ENCODE data around the gene FOXB1. TPM values are rescaled to one million over a fixed set of nuclear protein-coding genes. Genes with fewer than 3 reads are reported as not detected.

The FOXB1 gene
- total RNA-seq, 1 donor from 2014 or later, result not detected

- H3K36me3 Mint-ChIP-seq (ENCODE audit: low read depth), result peaks cover 2% of the 10 kb centered on the region
- H3K27ac Mint-ChIP-seq (ENCODE audit: unreplicated experiment), result no peak overlapping the region
- peaks cover 11% of the 10 kb centered on the region for H3K27me3 Mint-ChIP-seq (ENCODE audit: low read depth)
- H3K4me1 Mint-ChIP-seq (ENCODE audit: low read depth), result no peaks in the 10 kb centered on the region
- H3K4me3 Mint-ChIP-seq (ENCODE audit: unreplicated experiment), result no peak overlapping the region
- no peak for DNase-seq (ENCODE audit: low spot score)
- TF ChIP-seq CTCF (IDR thresholded peaks at IDR 0.05), result no peak
- H3K9me3 Mint-ChIP-seq (ENCODE audit: low read depth), result peaks cover 34% of the 10 kb centered on the region
Measured at GRCh38 chr15:59965741-59966140, 38.4 kb upstream of the FOXB1 start.

GRCh38 chr15:59966262-59966661 lies 37.8 kb upstream of the FOXB1 start:
- Mint-ChIP-seq H3K27me3 (ENCODE audit: low read depth) (peaks cover 10% of the 10 kb centered on the region), H3K36me3 (ENCODE audit: low read depth) (no peaks in the 10 kb centered on the region), H3K27ac (ENCODE audit: unreplicated experiment) (no peak overlapping the region), H3K4me3 (ENCODE audit: unreplicated experiment) (no peak overlapping the region), H3K9me3 (ENCODE audit: low read depth) (peaks cover 30% of the 10 kb centered on the region), H3K4me1 (ENCODE audit: low read depth) (no peaks in the 10 kb centered on the region)
- no peak for TF ChIP-seq CTCF (IDR thresholded peaks at IDR 0.05)
- DNase-seq (ENCODE audit: low spot score), result no peak

GRCh38 chr15:59968314-59968713 lies 35.8 kb upstream of the FOXB1 start:
- no peak for TF ChIP-seq CTCF (IDR thresholded peaks at IDR 0.05)
- Mint-ChIP-seq H3K4me3 (ENCODE audit: unreplicated experiment) (no peak overlapping the region), H3K27ac (ENCODE audit: unreplicated experiment) (no peak overlapping the region), H3K4me1 (ENCODE audit: low read depth) (no peaks in the 10 kb centered on the region), H3K9me3 (ENCODE audit: low read depth) (peaks cover 17% of the 10 kb centered on the region), H3K36me3 (ENCODE audit: low read depth) (no peaks in the 10 kb centered on the region), H3K27me3 (ENCODE audit: low read depth) (peaks cover 15% of the 10 kb centered on the region)
- DNase-seq (ENCODE audit: low spot score), result no peak

GRCh38 chr15:59972241-59972640 lies 31.9 kb upstream of the FOXB1 start:
- Mint-ChIP-seq H3K4me1 (ENCODE audit: low read depth) (no peaks in the 10 kb centered on the region), H3K9me3 (ENCODE audit: low read depth) (peaks cover 11% of the 10 kb centered on the region), H3K27ac (ENCODE audit: unreplicated experiment) (no peak overlapping the region), H3K36me3 (ENCODE audit: low read depth) (no peaks in the 10 kb centered on the region), H3K27me3 (ENCODE audit: low read depth) (peaks cover 12% of the 10 kb centered on the region), H3K4me3 (ENCODE audit: unreplicated experiment) (no peak overlapping the region)
- TF ChIP-seq CTCF (IDR thresholded peaks at IDR 0.05), result no peak
- DNase-seq (ENCODE audit: low spot score), result no peak

GRCh38 chr15:59976480-59977271 lies 27.4 kb upstream of the FOXB1 start:
- TF ChIP-seq CTCF (IDR thresholded peaks at IDR 0.05), result no peak
- no peak for DNase-seq (ENCODE audit: low spot score)
- peaks cover 8% of the 10 kb centered on the region for H3K9me3 Mint-ChIP-seq (ENCODE audit: low read depth)
- H3K4me1 Mint-ChIP-seq (ENCODE audit: low read depth), result no peaks in the 10 kb centered on the region
- no peak overlapping the region for H3K27ac Mint-ChIP-seq (ENCODE audit: unreplicated experiment)
- no peaks in the 10 kb centered on the region for H3K36me3 Mint-ChIP-seq (ENCODE audit: low read depth)
- H3K4me3 Mint-ChIP-seq (ENCODE audit: unreplicated experiment), result no peak overlapping the region
- H3K27me3 Mint-ChIP-seq (ENCODE audit: low read depth), result peaks cover 16% of the 10 kb centered on the region

All from chondrocyte (in vitro differentiated cells).